HFF-Myc (cell line): ENCODE data around the gene NMT1.

ENCODE experiments used
- DNase-seq: peaks from one replicate; pipeline ENCODE4 v3.0.0-alpha.2; 2011; ENCODE audit warnings: low read depth; ENCODE audit errors: extremely low read depth
- H3K4me3 ChIP-seq: replicated peaks from 2 replicates; pipeline ENCODE4 v1.5.1; 2011; ENCODE audit warnings: low read depth, mild to moderate bottlenecking, control low read depth, low read length
- CTCF ChIP-seq: IDR thresholded peaks from 2 replicates; pipeline ENCODE4 v1.5.1; 2012; ENCODE audit warnings: mild to moderate bottlenecking, low read depth, low read length, control low read depth; ENCODE audit errors: missing control alignments

NMT1 gene

DNA sequence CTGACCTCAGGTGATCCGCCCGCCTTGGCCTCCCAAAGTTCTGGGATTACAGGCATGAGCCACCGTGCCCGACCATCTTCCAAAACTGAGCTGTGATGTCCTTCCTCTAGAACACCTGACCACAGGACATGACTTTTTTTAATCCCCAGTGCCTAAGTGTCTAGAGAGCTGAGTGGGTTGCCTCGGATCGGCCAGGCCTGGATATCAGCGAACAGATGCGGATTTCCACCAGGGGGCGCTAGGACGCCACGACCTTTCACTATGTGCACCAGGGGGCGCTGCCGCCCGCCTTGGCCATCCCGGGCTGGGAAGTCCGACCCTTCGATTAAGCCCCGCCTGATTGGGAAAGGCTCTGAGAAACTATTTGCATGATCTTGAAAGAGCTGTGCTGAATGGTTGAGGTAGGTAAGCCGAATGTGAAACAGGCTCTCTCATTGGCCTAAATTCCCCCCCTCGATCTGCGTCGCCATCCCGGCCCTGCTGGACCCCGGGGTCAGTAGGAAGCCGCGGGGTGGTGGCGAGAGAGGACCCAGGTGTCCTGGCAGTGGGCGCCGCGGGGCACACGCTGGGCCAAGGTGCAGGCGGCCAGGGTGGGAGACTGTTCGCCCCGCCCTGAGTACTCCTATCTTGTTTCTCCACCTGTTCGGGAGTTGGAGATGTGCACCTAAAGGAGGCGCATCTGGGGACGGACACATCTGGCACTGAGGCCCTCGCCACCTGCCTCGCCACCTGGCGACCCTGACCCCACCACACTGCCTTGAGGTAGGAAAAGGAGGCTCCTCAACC, 74.3 kb downstream of the NMT1 start, which contains the start of gene ACBD4:
Gene ACBD4 (plus strand): TSS at position 496 of the 786 bp plus-strand sequence. CDS start 458 bp downstream, outside the sequence.
- peak; percentile 100 for TF ChIP-seq CTCF
- peak; percentile 95 for DNase-seq
- peak within 1 kb of the TSS; percentile 54 for H3K4me3 ChIP-seq

- TF ChIP-seq CTCF, result no peak
- H3K4me3 ChIP-seq, result peak overlapping the region; percentile 54
- DNase-seq, result no peak
Observed at GRCh38 chr17:45135978-45136791, 75.1 kb downstream of the NMT1 start.

DNA sequence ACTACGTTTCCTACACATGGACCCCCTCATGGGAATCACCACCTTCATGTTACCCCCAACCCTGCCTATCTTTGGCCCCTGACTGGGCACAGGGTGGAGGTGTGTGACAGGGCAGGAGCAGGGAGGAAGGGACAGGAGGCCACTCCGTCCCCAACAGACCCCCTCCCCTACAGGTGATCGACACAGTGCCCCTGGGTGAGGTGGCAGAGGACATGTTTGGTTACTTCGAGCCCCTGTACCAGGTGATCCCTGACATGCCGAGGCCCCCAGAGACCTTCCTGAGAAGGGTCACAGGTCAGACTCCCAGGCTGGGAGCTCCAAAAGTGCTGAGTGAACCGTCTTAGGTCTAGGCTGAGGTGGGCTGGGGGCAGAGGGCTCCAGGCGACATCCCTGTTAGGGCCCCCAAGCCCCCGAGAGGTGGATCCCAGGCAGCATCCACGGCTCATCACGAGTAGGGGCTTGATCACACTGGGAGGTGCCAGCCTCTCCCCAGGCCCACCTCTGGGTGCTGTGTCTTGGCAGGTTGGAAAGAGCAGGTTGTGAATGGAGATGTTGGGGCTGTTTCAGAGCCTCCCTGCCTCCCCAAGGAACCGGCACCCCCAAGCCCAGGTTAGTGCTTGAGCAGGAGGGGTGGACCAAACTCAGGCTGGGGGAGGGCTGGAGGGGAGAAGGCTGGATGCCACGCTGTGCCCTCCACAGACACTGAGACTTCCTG, 75.9 kb downstream of the NMT1 start:
- no peak for DNase-seq
- no peak overlapping the region for H3K4me3 ChIP-seq
- TF ChIP-seq CTCF, result no peak

DNA sequence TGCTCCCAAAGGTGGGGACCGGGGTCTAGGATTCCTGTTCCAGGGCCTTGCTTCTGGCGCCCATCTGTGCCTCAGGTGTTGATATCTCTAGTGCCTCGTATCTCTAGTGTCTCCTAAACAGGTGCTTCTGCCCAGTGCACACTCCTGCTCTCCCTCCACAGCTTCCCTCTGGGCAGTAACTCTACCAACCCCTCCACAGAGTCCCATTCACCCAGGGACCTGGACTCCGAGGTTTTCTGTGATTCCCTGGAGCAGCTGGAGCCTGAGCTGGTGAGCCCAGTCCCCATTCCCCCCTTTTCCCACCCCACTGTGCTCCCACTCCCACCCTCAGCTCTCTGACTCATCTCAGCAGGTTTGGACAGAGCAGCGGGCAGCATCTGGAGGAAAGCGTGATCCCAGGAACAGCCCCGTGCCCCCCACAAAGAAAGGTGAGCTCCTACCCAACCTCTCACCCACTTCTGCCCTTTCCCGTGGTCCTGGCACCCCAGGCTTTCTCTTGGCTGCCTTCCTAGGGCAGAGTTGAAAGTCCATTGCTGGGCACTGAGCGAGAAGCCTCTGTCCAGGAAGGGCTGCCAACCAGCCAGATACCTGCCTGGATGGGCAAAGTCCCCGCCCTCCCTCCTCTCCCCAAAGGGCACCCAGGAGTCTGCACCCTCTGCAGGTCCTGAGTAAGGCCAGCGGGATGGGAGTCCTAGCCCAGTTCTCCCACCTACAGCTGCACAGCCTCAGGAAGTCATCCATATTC, 76.6 kb downstream of the NMT1 start:
- no peak overlapping the region for H3K4me3 ChIP-seq
- no peak for TF ChIP-seq CTCF
- no peak for DNase-seq

DNA sequence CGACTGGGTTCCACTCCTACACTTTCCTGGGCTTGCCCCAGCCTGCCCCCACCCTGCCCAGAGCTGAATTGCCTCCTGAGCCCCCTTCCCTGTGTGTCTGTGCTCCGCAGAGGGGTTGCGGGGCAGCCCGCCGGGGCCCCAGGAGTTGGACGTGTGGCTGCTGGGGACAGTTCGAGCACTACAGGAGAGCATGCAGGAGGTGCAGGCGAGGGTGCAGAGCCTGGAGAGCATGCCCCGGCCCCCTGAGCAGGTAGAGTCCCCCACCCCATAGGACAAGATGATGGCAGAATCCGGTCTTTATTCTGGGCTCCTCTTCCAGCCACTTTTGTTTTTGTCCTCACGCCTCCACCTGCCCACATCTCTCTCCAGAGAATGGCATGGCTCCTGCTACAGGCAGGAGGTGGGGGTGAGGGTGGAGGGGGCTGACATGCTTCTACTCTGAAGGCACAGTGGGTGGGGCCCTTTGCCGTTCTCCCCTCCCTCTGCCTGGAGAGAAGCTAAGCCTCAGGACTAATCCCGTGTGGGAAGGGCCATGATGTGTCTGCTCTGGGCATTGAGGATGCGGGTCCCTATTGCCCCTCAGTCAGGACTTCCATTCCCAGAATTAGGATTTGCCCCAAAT, 77.9 kb downstream of the NMT1 start:
- H3K4me3 ChIP-seq, result no peak overlapping the region
- no peak for TF ChIP-seq CTCF

GRCh38 chr17:45139533-45139920, 78.4 kb downstream of the NMT1 start:
- no peak overlapping the region for H3K4me3 ChIP-seq
- DNase-seq, result no peak
- TF ChIP-seq CTCF, result no peak

More for the DNA sequence above, 77.9 kb downstream of the NMT1 start:
- no peak for DNase-seq
